Stimulated activated CD8-positive, alpha-beta memory T cell treated with anti-CD3 and anti-CD28 coated beads, Interleukin-7, amount 100 ng/mL, for 1 hour (primary cell): ENCODE results near the gene ABHD10.

Source experiments
- DNase-seq, 2 donors: peaks; one replicate each; pipeline ENCODE4 v3.0.0-alpha.2; 2020; ENCODE audit warnings: low read depth in 2 of 2

The ABHD10 gene

GRCh38 chr3:111978583-111979433, at the start of gene ABHD10:
TSS of gene ABHD10 (plus strand) at chr3:111979026. CDS start at chr3:111979062, 36 bp downstream.
- peak; percentile 91 to 97 for DNase-seq

GRCh38 chr3:111929484-111929883, 49.3 kb upstream of the ABHD10 start:
- no peak for DNase-seq

- no peak for DNase-seq
Observed at GRCh38 chr3:111932946-111933345, 45.9 kb upstream of the ABHD10 start.

GRCh38 chr3:111936191-111936841, 42.5 kb upstream of the ABHD10 start:
- DNase-seq = no peak

- DNase-seq = no peak
Observed at GRCh38 chr3:111936967-111937366, 41.9 kb upstream of the ABHD10 start.

- DNase-seq = no peak
Observed at GRCh38 chr3:111937871-111938270, 41.0 kb upstream of the ABHD10 start.

GRCh38 chr3:111939873-111940272, 39.0 kb upstream of the ABHD10 start:
- DNase-seq = no peak

- no peak for DNase-seq
Observed at GRCh38 chr3:111943533-111943932, 35.3 kb upstream of the ABHD10 start.

GRCh38 chr3:111944372-111944771, 34.5 kb upstream of the ABHD10 start:
- DNase-seq = no peak

- no peak for DNase-seq
Observed at GRCh38 chr3:111947231-111947630, 31.6 kb upstream of the ABHD10 start.

- no peak for DNase-seq
Observed at GRCh38 chr3:111948786-111949185, 30.0 kb upstream of the ABHD10 start.

GRCh38 chr3:111949712-111950111, 29.1 kb upstream of the ABHD10 start:
- no peak for DNase-seq

- no peak for DNase-seq
Observed at GRCh38 chr3:111951032-111951431, 27.8 kb upstream of the ABHD10 start.

GRCh38 chr3:111952086-111952485, 26.7 kb upstream of the ABHD10 start:
- DNase-seq = no peak

- no peak for DNase-seq
Observed at GRCh38 chr3:111952866-111953450, 25.9 kb upstream of the ABHD10 start.

- no peak for DNase-seq
Observed at GRCh38 chr3:111954228-111954990, 24.4 kb upstream of the ABHD10 start.

- no peak for DNase-seq
Observed at GRCh38 chr3:111955876-111956275, 22.9 kb upstream of the ABHD10 start.

- no peak for DNase-seq
Observed at GRCh38 chr3:111956449-111956848, 22.4 kb upstream of the ABHD10 start.

- no peak for DNase-seq
Observed at GRCh38 chr3:111956995-111957734, 21.7 kb upstream of the ABHD10 start.

GRCh38 chr3:111961461-111962164, 17.2 kb upstream of the ABHD10 start:
- no peak for DNase-seq

GRCh38 chr3:111963424-111963823, 15.4 kb upstream of the ABHD10 start:
- DNase-seq = no peak
